HG02623 (cell line): Measurements from ENCODE around the gene RAB11FIP4.

ENCODE experiments used
- ATAC-seq: cut with Tn5 transposase; IDR thresholded peaks from one replicate; pipeline ENCODE4 v1.9.1; 2021; ENCODE audit warnings: moderate library complexity; ENCODE audit not compliant: unreplicated experiment

The RAB11FIP4 gene

GRCh38 chr17:31537565-31538011 is 146.1 kb downstream of the RAB11FIP4 start:
- ATAC-seq = no peak

- peak; percentile 57 for ATAC-seq
Measured at GRCh38 chr17:31538080-31538762, 146.7 kb downstream of the RAB11FIP4 start.

- ATAC-seq = no peak
Measured at GRCh38 chr17:31540602-31541307, 149.3 kb downstream of the RAB11FIP4 start.

GRCh38 chr17:31541559-31541958 is 150.1 kb downstream of the RAB11FIP4 start:
- no peak for ATAC-seq

GRCh38 chr17:31544186-31544585 is 152.7 kb downstream of the RAB11FIP4 start:
- ATAC-seq = no peak

GRCh38 chr17:31546650-31547049 is 155.2 kb downstream of the RAB11FIP4 start:
- ATAC-seq = no peak

GRCh38 chr17:31548709-31549108 is 157.2 kb downstream of the RAB11FIP4 start:
- no peak for ATAC-seq

GRCh38 chr17:31549121-31549524 is 157.6 kb downstream of the RAB11FIP4 start:
- ATAC-seq = peak; percentile 7

- ATAC-seq = peak; percentile 67
Measured at GRCh38 chr17:31549525-31550388, 158.3 kb downstream of the RAB11FIP4 start.

GRCh38 chr17:31550389-31551056 is 159.0 kb downstream of the RAB11FIP4 start:
- no peak for ATAC-seq

- no peak for ATAC-seq
Measured at GRCh38 chr17:31552568-31552967, 161.1 kb downstream of the RAB11FIP4 start.

- no peak for ATAC-seq
Measured at GRCh38 chr17:31553506-31553905, 162.0 kb downstream of the RAB11FIP4 start.

- ATAC-seq = no peak
Measured at GRCh38 chr17:31554930-31555329, 163.5 kb downstream of the RAB11FIP4 start.

- no peak for ATAC-seq
Measured at GRCh38 chr17:31556969-31557645, 165.6 kb downstream of the RAB11FIP4 start.

GRCh38 chr17:31558748-31559583 is 167.5 kb downstream of the RAB11FIP4 start:
- no peak for ATAC-seq

- ATAC-seq = no peak
Measured at GRCh38 chr17:31559584-31560501, 168.4 kb downstream of the RAB11FIP4 start.

- ATAC-seq = no peak
Measured at GRCh38 chr17:31560616-31561235, 169.3 kb downstream of the RAB11FIP4 start.
